ENCODE results near the gene RASSF7. TPM values are rescaled to one million over a fixed set of nuclear protein-coding genes. Genes with fewer than 3 reads are reported as not detected.

Gene RASSF7
- total and polyA plus RNA-seq, 10 of the 15 experiments (the other 5 are each of a cell fraction or from before 2014, with no cell fraction given): 0.39 to 29.7 (median 13.2) TPM

GRCh38 chr11:535210-535518, 25.6 kb upstream of the RASSF7 start:
- intact Hi-C loops (cut with micrococcal nuclease; ENCODE audit: unreplicated experiment): no loop called here
- Histone ChIP-seq H3K27ac (ENCODE audit: control insufficient read depth, insufficient read depth) (no peak overlapping the region; the same call in 1 of the 2 replicates), H2AFZ (ENCODE audit: control insufficient read depth, low read depth, low read length) (no peak overlapping the region), H3K79me2 (ENCODE audit: control insufficient read depth, insufficient read depth, low read length) (peaks cover 16% of the 10 kb centered on the region), H3K36me3 (ENCODE audit: control insufficient read depth in 2 of 2, insufficient read depth in 2 of 2, low read length in 1 of 2) (peaks cover 0 to 12% of the 10 kb centered on the region in 2 experiments; a peak in 3 of 4 replicates), H4K20me1 (ENCODE audit: control insufficient read depth, insufficient read depth) (peaks cover 4% of the 10 kb centered on the region; the same call in 1 of the 2 replicates), H3K4me3 (peak overlapping the region; percentile 90; the same call in 1 of the 2 replicates), H3K4me1 (ENCODE audit: control insufficient read depth, insufficient read depth, low read length) (peaks cover 28% of the 10 kb centered on the region), H3K27me3 (replicated peaks in 1 of 2; ENCODE audit: control insufficient read depth in 2 of 2, insufficient read depth in 2 of 2, low read length in 1 of 2) (no peaks in the 10 kb centered on the region), H3K9me3 (replicated peaks; ENCODE audit: control insufficient read depth, insufficient read depth, low read length) (no peaks in the 10 kb centered on the region), H3K4me2 (ENCODE audit: control insufficient read depth, insufficient read depth) (no peak overlapping the region), H3K9ac (ENCODE audit: control insufficient read depth, insufficient read depth, low read length) (peak overlapping the region; percentile 85; the same call in 1 of the 2 replicates)
- CTCF ChIA-PET: interaction anchor here (1.5 kb wide), 1 partner anchor 41 kb away, joined by 4 read pairs; no protein-coding TSS in a partner anchor
- POLR2A ChIA-PET: interaction anchor here (1.1 to 2.5 kb wide), 9 partner anchors 12 to 192 kb away, joined by 3 to 15 read pairs (median 5); partner anchors contain the start of genes DEAF1, PHRF1 and TMEM80
- in situ Hi-C loops (cut with MboI): no loop called here
- peak in 1 of 3 experiments; percentile 10; a peak in 1 of 6 replicates for TF ChIP-seq CTCF (IDR thresholded peaks at IDR 0.05 in 2 of 3, conservative IDR thresholded peaks at IDR 0.05 in 1 of 3; ENCODE audit: control insufficient read depth in 2 of 3, extremely low read depth in 1 of 3, insufficient read depth in 1 of 3, low read depth in 3 of 3, low read length in 3 of 3)
- no peak for TF ChIP-seq YBX1 (IDR thresholded peaks at IDR 0.05)
- TF ChIP-seq IRF3 (IDR thresholded peaks at IDR 0.05): no peak
- FAIRE-seq (no peak), DNase-seq (ENCODE audit: low read depth, low spot score) (no peak), ATAC-seq (no peak)
- BruUV-seq (replicated peaks): no TSS peak
- RAD21 ChIA-PET (ENCODE audit: unreplicated experiment): interaction anchor here (1.1 to 1.6 kb wide), 4 partner anchors 41 to 261 kb away, joined by 3 to 5 read pairs (median 4); partner anchors contain the start of gene PHRF1
- no CpG with 5 or more reads among the region's 56 CpGs for WGBS (ENCODE audit: insufficient coverage, insufficient replicate concordance, low lambda C conversion rate, missing lambda C conversion rate)
- SMC1A ChIA-PET (ENCODE audit: uncharacterized antibody, unreplicated experiment): interaction anchor here (1.1 to 1.5 kb wide), 2 partner anchors 19 to 41 kb away, joined by 3 read pairs; no protein-coding TSS in a partner anchor

Measured in GM12878 (cell line).